Measurements from ENCODE around the gene PPP2R2B. TPM values are rescaled to one million over a fixed set of nuclear protein-coding genes. Genes with fewer than 3 reads are reported as not detected.

The PPP2R2B gene
- total RNA-seq, 4 donors from 2014 or later: 1.2 to 2.9 (median 1.9) TPM

DNA sequence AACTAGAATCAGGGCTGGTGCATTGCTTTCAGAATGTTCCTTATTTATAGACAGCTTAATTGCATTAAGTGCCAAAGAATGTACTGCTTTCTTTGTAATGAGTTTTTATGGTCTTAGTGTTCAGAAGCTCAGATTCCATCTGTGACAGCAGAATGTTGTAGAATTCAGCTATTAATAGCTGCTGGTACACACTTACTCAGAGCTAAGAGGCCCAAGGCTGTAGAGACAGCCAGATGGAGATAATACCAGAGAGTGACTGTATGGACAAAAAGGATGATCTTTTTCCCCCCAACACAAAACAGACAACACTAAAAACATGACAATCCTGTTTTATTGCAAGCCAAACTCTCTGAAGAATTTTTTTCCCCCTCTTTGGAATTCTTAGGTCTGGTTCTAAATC is 50.2 kb downstream of the PPP2R2B start:
- no peak overlapping the region for H3K27ac ChIP-seq
- DNase-seq: no peak
- H3K36me3 ChIP-seq: no peaks in the 10 kb centered on the region
- no peak for TF ChIP-seq POLR2A (IDR thresholded peaks at IDR 0.05)
- TF ChIP-seq CTCF (IDR thresholded peaks at IDR 0.05): no peak
- H3K27me3 ChIP-seq: no peaks in the 10 kb centered on the region
- no peaks in the 10 kb centered on the region for H3K4me1 ChIP-seq
- no peak overlapping the region for H3K4me3 ChIP-seq
- no peaks in the 10 kb centered on the region for H3K9me3 ChIP-seq

GRCh38 chr5:146827901-146828300 is 50.7 kb downstream of the PPP2R2B start:
- TF ChIP-seq CTCF (IDR thresholded peaks at IDR 0.05) (no peak), POLR2A (IDR thresholded peaks at IDR 0.05) (no peak)
- no peaks in the 10 kb centered on the region for H3K4me1 ChIP-seq
- no peaks in the 10 kb centered on the region for H3K36me3 ChIP-seq
- no peaks in the 10 kb centered on the region for H3K9me3 ChIP-seq
- no peak overlapping the region for H3K27ac ChIP-seq
- no peak for DNase-seq
- H3K4me3 ChIP-seq: no peak overlapping the region
- no peaks in the 10 kb centered on the region for H3K27me3 ChIP-seq

DNA sequence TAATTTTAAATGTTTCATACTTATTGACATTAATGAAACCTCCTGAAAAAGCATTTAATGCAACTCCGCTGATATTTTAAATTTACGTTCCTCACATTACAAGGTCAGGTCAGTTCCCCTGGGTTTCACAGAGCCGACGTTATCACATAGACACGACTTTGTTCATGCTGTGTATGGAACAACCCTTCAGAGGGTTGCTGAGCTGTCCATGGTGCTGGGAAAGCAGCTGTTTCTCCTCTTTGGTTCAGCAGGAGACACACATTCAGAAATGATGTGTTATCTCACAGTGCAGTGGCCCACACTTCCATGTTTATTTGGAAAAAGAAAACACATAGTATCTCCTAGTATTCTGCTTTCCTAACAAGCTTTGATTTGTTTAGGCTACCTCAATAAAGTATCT is 53.5 kb downstream of the PPP2R2B start:
- no peaks in the 10 kb centered on the region for H3K27me3 ChIP-seq
- no peaks in the 10 kb centered on the region for H3K9me3 ChIP-seq
- H3K36me3 ChIP-seq: no peaks in the 10 kb centered on the region
- no peak for TF ChIP-seq CTCF (IDR thresholded peaks at IDR 0.05)
- H3K4me3 ChIP-seq: no peak overlapping the region
- no peak for DNase-seq
- no peak overlapping the region for H3K27ac ChIP-seq
- no peaks in the 10 kb centered on the region for H3K4me1 ChIP-seq

- TF ChIP-seq CTCF (IDR thresholded peaks at IDR 0.05) (no peak), POLR2A (IDR thresholded peaks at IDR 0.05) (no peak)
- no peak for DNase-seq
- no peaks in the 10 kb centered on the region for H3K36me3 ChIP-seq
- H3K4me3 ChIP-seq: no peak overlapping the region
- no peaks in the 10 kb centered on the region for H3K27me3 ChIP-seq
- no peaks in the 10 kb centered on the region for H3K4me1 ChIP-seq
- H3K9me3 ChIP-seq: no peaks in the 10 kb centered on the region
- no peak overlapping the region for H3K27ac ChIP-seq
Measured at GRCh38 chr5:146821732-146822131, 56.8 kb downstream of the PPP2R2B start.

GRCh38 chr5:146820987-146821386 is 57.6 kb downstream of the PPP2R2B start:
- H3K36me3 ChIP-seq: no peaks in the 10 kb centered on the region
- no peak overlapping the region for H3K4me3 ChIP-seq
- no peaks in the 10 kb centered on the region for H3K9me3 ChIP-seq
- H3K4me1 ChIP-seq: no peaks in the 10 kb centered on the region
- H3K27me3 ChIP-seq: no peaks in the 10 kb centered on the region
- DNase-seq: no peak
- H3K27ac ChIP-seq: no peak overlapping the region
- TF ChIP-seq CTCF (IDR thresholded peaks at IDR 0.05) (no peak), POLR2A (IDR thresholded peaks at IDR 0.05) (no peak)

- Histone ChIP-seq H3K27ac (no peak overlapping the region), H3K27me3 (no peaks in the 10 kb centered on the region), H3K4me1 (no peaks in the 10 kb centered on the region), H3K36me3 (no peaks in the 10 kb centered on the region), H3K4me3 (no peak overlapping the region), H3K9me3 (no peaks in the 10 kb centered on the region)
- DNase-seq: no peak
- TF ChIP-seq CTCF (IDR thresholded peaks at IDR 0.05) (no peak), POLR2A (IDR thresholded peaks at IDR 0.05) (no peak)
Measured at GRCh38 chr5:146818822-146819221, 59.7 kb downstream of the PPP2R2B start.

All from Peyer's patch (tissue), 4 donors.